ENCODE data around the gene SARDH.
"Not testable (repeated sequence)": the region's sequence is repeated elsewhere in the genome, so short reads cannot be mapped to it uniquely, and the experiment has no call there.

SARDH gene

DNA sequence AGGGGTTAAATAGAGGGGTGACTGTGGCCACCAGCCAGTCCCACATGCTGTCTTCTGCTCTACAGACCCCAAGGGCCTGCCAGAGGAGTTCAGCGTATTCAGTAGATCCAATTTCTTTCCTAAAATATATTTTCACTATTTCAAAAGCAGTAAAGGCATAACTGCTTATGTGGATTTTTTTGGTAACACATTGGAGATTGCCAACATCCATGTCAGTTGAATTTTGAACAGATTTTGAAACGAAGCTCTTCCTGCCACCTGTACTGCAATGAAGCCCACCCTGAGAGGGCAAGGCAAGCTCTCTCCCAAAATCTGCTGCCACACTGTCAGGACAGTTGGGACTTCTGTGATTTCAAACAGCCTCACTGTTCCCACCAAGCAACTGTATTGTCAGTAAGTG, 37.1 kb upstream of the SARDH start:
- DNase-seq, result no peak

DNA sequence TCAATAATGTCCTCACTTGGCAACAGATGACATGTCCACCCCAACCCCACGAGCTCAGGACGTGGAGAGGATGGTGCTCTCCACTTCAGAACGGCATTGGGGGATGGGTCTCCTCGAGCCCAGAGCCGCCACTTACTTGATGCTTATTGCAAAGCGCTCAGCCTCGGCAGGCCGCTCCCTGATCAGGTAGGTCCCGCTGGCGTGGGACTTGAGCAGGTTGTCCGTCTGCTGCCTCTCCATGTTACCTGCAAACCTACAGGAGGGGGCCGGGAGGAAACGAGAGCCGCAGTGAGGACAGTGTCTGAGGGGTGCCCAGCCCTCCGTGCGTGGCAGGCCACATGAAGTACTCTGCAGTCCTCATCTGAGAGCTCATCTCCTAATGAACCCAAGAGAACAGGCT, 36.6 kb upstream of the SARDH start:
- DNase-seq, result no peak

DNA sequence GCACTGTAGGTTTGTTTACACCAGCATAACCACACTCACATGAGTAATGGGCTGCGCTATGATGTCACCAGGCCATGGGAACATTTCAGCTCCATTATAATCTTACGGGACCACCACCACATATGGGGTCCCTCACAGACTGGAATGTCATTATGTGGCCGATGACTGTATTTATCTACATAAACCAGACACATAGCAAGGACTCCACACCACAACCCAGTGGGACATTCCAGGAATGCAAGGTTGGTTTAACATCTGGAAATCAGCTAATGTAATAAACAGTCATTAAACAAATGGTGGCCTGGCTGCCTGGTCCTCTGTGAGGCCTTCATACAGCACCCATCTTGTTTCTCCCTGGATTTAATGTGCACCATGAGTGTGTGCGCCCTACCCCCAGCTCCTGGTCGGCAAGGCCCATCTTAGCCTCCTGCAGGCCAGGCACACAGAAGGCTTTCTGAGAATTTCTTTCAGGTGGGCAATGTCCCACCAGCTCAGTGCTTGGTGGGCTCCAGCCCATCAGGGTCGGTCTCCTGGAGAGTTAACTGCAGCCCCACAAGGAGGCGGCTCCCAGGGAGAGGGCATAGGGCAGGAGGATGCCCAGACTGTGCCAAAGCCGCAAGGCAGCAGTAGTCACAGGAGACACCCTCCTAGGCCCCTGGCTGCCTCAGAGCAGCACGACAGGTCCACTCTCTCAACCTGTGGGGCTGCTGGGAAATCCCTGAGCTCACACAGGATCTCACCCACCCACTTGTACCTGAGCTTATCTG, 35.9 kb upstream of the SARDH start:
- no peak for DNase-seq

DNA sequence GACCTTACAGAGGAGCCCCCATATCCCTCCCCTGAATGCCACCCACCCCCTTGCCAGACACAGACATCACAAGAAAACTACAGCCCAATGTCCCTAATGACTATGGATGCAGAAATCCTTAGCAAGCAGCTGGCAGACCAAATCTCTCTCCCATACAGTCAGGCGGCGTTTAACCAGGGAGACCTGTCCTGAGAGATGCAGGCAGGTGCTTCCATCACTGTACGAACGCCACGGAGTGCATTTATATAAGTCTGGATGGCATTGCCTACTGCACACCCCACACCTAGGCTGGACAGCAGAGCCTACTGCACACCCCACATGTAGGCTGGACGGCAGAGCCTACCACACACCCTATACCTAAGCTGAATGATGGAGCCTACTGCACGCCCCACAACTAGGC, 34.4 kb upstream of the SARDH start:
- DNase-seq, result no peak

DNA sequence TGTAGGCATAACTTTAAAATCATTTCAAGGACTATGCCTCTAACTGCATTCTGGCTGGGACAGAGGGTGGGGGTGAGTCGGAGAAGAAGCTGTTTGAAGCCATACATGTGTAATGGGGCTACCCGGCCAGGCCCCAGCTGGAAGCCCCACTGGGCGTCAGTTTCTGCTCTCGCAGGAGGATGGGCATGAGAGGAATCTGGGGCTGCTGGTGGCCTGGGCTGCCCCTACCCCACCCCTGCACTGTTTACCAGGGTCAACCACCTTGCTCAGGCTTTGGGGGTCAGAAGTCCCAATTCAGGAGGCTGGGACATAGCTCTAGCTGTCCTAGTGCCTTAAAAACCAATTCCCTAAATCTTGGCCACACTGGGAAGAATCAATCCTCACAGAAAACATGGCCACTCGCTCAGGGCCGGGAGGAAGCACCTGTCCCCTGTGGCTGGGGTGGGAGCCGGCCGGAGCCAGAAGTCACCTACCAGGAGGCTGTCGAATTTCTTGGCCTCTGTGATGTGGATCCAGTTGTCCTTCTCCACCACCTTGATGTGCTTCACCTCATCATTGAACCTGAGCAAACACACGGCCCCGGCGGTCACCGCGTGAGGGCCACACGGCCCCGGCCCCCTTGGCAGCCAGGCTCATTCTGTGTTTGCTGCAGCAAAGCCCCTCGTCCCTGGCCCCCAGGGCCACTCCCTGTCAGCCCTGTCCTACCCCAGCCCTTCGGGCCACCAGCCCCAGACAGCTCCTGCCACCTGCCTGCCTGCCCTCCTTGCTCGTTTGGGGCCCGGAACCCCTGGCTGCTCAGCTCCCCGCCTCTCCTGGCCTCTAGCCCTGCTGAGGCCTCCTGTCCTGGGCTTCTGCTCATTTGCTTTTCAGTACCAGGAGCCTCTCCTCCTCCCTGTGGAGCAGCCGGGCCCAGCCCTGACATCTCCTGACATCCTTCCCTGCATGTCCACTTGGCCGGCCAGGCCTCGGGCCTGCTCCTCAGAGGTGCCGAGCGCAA, 33.6 kb upstream of the SARDH start:
- DNase-seq, result no peak

DNA sequence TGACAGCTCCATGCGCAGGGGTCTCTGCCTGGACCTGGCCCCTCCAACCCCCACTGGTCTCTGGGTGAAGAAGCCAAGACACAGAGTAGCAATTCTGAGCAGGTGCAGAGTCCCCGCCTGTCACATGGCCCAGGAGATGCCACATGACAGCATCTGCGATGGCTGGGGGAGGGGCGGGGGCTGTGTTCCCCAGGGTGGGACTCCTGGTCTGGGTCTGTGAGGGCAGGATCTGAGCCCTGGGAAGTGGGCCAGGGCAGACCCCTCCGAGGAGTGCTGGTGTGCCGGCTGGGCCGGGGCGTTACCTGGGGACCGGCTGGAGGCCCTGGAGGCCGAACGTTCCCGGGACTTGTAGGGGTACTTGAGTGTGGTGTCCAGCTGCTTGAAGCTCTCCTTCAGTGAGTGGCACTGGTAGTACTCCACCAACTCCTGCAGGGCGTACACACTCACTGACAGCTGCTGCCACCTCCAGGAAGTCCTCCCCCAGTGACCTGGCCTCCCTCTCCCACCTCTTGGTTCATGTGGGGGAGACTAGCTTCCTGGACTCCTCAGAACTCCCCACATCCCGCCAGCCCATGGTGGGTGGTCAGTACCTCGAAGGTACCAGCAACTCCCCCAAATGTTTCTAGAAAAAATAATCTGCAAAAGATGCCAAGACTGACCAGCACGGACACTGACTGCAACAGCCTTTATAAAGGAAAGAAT, 32.1 kb upstream of the SARDH start:
- no peak for DNase-seq

DNA sequence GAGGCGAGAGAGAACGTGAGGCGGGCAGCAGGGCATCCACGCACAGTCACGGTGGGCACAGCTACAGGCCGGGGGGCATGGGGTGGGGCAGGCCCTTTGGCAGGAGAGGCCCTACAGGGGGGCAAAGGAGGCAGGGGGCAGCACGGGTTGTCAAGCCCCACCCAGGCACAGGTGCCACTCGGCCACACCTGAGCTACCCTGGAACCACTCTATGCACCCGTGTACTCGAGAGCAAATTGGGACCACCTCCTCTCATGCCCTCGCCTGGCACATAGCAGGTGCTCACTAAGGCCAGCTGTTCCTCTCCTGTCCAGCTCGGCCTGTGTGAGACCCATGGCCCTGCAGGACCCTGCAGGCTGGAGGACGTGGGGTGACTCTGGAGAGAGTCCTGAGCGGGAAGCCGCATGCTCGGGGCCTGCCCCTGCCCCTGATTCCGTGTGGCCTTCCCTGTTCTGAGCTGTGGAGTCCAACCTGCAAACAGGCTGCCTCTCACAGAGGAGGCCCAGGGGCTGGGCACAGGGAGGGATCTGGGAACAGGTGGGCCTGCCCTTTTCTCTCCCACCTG, 31.4 kb upstream of the SARDH start:
- DNase-seq, result no peak

DNA sequence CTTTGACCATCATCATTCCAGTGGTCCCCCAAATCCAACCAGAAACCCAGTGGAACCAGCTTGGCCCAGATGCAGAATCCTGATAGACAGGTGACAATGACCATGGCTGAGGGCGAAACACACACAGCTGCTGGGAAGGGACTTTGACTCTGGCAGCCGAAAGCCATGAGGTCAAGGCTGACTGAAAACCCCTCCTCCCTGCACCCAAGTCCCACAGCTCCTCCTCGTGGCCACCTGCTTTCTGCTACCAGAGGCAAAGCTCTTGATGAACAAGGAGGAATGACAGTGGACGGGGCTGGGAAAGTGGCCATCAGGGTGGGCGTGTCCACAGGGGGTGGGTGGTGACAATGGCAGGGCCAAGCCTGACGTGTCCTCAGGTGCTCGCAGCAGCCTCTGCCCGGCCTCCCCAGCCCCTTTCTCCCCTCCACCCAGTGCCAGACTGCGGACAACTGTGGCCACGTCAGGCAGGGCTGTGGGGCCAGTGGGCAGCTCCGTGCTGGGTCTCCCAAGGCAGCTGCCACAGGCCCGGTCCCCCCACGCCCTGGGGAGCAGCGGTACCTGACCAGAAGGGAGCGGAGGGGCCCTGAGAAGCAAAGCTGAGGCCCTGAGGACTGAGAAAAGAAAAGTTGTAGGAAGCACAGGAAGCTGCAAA, 30.8 kb upstream of the SARDH start:
- no peak for DNase-seq

DNA sequence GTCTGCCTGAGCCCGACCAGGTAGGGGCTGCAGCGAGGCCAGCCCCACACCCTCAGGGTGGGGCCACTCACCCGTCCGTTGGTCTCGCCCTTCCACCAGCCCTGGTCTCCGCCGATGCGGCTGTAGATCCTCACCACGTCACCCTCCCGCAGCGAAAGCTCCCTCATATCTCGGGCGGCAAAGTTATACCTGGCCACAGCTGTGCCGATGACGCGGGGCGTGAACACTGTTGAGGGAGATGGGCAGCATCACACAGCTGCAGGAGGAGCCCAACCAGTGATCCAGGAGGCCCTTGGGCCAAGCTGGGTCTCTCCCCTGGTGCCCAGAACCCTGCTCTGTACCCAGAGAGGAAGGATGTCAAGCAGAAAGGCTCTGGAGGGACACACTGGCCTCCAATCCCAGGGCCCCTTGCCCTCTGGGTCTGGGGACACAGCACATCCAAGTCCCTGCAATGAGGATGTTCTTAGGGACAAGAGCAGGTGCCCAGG, 30.3 kb upstream of the SARDH start:
- DNase-seq, result no peak

DNA sequence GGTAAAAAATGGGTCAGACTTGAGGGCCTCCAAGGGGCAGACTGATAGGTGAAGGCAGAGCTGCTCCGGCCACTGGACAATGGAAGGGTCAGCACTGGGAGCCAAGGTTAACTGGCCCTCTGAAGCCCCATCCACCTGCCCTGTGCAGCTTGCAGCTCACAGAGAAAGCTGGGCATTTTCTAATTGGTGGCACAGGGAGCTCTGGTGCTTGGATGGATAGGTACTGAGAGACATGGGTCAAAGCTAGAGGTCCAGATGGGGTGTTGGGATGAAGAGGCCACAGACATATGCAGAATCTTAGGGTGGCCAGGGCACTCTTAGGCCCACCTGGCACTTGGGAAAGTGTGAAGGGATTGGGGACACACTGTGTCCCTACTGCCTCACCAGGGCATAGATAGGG, 29.5 kb upstream of the SARDH start:
- no peak for DNase-seq

DNA sequence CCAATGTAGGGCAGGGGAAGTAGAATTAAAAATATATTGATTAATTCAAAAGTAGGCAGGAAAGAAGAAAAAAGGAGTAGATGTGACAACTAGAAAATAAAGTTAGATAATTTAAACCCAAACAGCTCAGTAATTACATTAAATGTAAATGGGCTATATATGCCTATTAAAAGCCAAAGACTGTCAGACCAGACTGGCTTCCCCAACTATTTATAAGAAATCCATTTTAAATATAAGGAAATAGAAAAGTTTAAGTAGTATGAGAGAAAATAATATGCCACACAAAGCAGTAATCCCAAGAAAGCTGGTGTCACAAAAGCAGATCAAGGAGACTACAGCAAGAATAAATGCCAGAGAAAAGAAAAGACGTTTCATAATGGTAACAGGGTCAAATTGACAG, 28.9 kb upstream of the SARDH start:
- DNase-seq, result no peak

DNA sequence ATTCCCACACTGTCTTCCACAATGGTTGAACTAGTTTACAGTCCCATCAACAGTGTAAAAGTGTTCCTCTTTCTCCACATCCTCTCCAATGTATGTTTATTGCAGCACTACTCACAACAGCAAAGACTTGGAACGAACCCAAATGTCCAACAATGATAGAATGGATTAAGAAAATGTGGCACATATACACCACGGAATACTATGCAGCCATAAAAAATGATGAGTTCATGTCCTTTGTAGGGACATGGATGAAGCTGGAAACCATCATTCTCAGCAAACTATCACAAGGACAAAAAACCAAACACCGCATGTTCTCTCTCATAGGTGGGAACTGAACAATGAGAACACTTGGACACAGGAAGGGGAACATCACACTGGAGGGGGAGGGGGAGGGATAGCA, 28.1 kb upstream of the SARDH start:
- not testable (repeated sequence) for DNase-seq

DNA sequence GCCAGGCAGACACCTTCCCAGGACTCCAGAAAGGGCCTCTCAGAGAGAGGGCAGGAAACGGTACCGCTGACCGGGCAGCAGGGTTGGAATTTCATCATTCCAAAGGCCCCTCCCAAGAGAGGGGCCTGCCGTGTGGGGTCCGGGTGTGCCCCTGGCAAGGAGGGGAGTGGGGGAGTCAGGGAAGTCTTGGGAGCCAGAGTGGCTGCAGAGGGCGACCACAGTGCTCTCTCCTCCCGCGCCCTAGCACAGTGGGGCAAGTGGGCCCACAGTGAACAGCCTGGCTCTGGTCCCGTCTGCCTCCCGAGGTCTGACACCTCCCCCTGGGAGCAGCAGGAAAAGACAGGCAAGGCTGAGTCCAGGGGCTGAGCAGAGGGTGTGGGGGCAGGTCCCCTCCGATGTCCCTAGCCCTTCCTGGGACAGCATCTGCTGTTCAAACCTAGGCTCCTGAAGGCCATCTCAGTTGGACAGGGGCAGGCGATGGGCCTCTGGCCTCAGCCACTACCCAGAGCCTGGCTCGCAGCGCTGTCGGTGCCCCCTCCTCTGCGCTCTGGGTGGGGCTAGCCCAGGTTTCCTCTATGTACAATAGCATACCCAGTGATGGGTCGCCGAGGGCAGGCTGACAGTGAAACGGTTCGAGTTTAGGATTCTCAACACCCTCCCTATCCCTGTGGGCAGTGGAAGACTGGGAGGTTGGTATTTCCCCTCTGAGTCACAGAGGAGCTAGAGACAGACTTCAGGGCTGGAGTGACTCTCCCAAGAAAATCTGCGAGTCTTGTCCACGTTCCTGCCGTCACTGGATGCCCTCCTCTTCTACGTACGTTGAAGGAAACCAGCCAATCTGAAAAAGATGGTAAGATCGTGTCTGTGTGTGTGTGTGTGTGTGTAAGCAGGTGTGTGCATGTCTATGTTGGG, 25.4 kb upstream of the SARDH start:
- DNase-seq, result no peak

DNA sequence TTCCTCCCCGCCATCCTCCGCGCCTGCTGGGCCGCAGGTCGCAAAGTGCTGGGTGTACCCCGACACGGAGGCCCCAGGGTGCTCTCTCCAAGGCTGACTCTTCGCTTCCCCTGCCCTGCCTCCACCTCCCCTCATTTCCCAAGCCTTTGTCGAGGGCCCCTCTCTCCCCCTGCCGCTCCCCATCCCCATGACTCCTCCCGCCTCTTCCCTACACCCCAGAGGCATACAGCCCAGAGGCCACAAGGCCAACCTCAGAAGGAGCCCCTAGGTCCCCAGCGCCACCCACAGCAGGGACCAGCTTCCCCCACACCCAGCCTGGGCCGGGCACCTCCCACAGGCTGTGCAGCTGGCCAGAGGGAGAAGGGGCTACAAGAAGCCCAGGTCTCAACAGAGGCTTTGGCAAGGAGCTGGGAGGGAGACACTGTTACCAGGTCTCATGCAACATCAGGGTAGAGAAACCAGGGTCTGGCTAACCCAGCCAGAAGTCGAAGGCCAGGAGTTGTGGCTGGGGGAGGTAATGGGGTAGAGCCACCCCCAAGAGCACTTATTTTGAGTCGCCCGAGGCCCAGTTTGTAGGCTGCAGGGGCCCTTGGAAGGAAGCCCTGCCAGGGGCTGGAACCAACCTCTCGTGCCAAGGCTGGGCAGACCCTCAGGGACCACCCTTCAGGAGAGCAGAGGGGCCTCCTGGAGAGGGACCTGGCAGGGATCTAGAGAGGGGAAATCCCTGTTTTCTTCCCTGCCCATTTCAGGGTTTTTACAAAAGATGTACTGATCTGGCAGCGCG, 24.5 kb upstream of the SARDH start:
- DNase-seq, result no peak

DNA sequence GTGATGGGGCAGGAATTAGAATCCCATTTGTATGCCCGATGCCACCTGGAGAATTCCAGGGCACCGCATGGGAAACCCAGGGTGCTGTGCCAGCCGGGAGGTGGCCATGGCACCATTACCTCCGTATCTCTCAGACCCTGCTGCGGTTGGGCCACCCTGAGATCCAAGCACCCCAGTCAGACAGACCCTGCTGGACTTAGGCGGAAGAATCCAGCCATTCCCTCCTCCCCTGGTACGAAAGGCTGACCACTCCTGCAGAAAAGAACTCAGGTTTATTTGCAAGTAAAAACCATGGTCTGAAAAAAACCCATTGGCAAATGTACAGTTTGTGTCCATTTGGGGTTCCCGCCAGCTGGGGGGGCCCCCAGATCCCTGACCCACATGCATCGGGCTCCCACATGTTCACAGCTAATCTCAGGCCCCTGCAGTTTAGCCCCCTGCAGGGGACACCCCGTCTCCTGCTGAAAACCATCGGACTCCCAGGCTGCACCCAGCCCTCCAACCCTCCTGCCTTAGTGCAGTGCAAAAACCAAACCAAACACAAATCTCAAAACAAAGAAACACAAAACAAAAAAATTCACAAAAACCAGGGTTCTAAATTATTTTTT, 23.6 kb upstream of the SARDH start:
- DNase-seq, result no peak

DNA sequence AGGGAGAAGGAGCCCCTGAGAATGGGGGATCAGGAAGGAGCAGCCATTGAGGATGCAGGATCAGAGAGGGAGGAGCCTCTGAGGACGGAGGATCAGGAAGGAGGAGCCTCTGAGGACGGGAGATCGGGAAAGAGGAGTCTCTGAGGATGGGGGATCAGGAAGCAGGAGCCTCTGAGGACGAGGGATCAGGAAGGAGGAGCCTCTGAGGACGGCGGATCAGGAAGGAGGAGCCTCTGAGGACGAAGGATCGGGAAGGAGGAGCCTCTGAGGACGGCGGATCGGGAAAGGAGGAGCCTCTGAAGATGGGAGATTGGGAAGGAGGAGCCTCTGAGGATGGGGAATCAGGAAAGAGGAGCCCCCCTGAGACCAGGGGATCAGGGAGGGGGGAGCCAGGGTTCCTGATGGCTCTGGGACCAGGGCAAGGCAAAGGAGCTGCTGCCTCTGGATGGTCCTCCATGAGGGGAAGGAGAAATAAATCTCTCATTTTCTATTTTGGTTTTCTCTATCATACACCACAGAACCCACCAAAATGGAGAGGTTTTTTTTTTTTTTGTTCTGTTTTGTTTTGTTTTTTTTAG, 22.6 kb upstream of the SARDH start:
- DNase-seq, result no peak

DNA sequence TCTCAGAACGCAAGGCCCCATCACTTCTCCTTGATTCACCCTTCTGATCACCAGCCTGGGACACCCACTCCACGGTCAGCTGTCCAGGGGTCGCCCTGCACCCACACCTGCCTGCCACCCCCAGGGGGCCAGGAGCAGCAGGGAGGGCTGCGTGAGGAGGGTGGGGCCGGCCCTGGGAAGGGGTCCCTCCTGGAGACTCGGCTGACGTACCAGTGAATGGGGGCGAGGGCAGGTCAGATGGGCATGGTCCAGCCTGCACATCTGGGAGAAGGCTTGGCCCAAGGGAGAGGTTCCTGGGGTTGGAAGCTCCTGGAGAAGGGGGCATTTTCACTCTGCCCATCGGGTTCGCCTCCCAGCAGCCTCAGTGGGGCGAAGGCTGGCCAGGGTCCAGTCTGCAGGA, 21.8 kb upstream of the SARDH start:
- DNase-seq, result no peak

DNA sequence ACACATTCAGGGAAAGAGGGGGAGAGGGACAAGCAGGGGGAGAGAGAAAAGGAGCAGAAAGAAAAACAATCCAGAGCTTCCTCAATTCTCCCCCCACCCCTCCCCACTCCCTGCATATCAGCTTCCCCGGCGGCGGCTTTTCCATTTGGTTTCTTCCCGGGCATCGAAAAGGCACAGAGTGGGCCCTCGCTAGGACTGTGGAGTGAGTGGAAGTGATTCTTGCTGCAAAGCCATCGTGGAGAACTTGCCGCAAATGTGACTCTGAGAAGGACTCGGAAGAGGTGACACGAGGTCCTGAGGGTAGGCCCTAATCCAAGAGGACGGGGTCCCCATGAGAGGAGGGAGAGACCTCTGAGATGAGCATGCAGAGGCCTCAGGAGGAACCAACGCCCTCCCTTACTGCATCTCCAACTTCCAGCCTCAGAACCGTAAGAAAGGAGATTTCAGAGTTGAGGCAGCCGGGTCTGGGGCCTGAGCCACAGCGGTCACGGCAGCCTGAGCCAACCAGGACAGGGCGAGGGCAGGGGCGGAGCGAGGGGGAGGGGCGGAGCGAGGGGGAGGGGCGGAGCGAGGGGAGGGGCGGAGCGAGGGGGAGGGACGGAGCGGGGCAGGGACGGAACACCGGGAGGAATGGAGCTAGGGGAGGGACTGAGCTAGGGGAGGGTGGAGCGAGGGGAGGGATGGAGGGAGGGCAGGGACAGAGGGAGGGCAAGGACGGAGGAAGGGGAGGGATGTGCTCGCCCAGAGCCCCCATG, 21.2 kb upstream of the SARDH start:
- DNase-seq, result no peak

DNA sequence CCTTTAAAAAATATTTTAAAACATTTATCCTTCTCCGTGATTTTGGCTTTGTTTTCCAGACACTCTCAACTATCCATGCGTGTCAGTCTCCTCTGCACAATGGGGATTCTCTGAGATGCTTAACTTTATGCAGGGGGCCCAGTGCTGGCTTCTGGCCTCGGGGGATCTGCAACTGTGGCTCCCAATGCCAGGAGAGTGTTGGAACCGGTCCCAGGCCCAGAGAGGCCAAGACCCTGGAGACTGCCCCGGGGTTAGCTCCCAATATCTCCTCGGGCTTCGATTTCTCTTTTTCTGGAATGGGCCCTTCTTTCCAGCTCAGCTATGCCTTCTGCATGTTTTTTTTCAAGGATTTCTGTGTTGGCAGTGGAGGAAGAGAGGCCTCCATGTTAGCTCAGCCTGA, 20.1 kb upstream of the SARDH start:
- DNase-seq, result no peak
